Measurements from ENCODE around the gene PLCH1.
"Not testable (repeated sequence)": the region's sequence is repeated elsewhere in the genome, so short reads cannot be mapped to it uniquely, and the experiment has no call there.

The PLCH1 gene

DNA sequence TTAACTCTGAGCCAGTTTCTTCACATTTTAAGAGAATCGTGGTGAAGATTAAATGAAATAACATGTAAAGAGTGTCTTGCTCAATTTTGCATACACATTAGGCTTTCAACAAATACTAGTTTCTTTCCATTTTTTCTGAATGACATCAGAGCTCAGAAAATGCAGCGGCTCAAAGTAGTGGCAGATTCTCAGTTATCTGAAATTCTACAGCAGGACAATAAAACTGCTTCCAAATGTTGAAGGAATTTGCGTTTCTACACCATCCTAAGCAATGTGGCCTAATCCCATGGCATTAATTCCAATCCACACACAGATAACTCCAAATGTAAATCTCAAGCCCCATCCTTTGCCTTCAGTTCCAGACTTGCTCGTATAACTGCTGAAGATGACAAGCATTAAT lies 115.8 kb downstream of the PLCH1 start:
- ATAC-seq, result no peak

DNA sequence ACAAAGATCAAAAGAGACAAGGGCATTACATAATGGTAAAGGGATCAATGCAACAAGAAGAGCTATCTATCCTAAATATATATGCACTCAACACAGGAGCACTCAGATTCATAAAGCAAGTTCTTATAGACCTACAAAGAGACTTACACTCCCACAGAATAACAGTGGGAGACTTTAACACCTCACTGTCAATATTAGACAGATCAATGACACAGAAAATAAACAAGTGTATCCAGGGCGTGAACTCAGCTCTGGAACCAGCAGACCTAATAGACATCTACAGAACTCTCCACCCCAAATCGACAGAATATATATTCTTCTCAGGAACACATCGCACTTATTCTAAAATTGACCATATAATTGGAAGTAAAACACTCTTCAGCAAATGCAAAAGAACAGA lies 122.2 kb downstream of the PLCH1 start:
- ATAC-seq, result not testable (repeated sequence)

More for the DNA sequence above, 115.8 kb downstream of the PLCH1 start:
- TF ChIP-seq ZC3H10 (CRISPR knock-in tag; IDR thresholded peaks at IDR 0.05) (no peak), OSR1 (CRISPR knock-in tag; IDR thresholded peaks at IDR 0.05) (no peak), ZFP3 (CRISPR knock-in tag; IDR thresholded peaks at IDR 0.05) (no peak), RARB (CRISPR knock-in tag; IDR thresholded peaks at IDR 0.05) (no peak)
- TF ChIP-seq, protein P1, sequence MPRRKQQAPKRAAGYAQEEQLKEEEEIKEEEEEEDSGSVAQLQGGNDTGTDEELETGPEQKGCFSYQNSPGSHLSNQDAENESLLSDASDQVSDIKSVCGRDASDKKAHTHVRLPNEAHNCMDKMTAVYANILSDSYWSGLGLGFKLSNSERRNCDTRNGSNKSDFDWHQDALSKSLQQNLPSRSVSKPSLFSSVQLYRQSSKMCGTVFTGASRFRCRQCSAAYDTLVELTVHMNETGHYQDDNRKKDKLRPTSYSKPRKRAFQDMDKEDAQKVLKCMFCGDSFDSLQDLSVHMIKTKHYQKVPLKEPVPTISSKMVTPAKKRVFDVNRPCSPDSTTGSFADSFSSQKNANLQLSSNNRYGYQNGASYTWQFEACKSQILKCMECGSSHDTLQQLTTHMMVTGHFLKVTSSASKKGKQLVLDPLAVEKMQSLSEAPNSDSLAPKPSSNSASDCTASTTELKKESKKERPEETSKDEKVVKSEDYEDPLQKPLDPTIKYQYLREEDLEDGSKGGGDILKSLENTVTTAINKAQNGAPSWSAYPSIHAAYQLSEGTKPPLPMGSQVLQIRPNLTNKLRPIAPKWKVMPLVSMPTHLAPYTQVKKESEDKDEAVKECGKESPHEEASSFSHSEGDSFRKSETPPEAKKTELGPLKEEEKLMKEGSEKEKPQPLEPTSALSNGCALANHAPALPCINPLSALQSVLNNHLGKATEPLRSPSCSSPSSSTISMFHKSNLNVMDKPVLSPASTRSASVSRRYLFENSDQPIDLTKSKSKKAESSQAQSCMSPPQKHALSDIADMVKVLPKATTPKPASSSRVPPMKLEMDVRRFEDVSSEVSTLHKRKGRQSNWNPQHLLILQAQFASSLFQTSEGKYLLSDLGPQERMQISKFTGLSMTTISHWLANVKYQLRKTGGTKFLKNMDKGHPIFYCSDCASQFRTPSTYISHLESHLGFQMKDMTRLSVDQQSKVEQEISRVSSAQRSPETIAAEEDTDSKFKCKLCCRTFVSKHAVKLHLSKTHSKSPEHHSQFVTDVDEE (CRISPR knock-in tag; IDR thresholded peaks at IDR 0.05), result no peak

DNA sequence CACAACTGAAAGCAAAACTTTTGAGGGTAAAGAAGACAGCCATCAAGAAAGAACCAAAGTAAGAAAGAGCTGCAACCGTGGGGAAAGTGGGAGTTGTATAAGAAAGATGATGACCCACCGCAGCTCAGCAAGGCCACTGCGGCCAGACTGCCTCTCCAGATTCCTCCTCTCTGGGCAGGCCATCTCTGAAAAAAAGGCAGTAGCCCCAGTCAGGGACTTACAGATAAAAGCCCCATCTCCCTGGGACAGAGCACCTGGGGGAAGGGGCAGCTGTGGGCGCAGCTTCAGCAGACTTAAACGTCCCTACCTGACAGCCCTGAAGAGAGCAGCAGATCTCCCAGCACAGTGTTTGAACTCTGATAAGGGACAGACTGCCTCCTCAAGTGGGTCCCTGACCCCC lies 124.3 kb downstream of the PLCH1 start:
- not testable (repeated sequence) for ATAC-seq

DNA sequence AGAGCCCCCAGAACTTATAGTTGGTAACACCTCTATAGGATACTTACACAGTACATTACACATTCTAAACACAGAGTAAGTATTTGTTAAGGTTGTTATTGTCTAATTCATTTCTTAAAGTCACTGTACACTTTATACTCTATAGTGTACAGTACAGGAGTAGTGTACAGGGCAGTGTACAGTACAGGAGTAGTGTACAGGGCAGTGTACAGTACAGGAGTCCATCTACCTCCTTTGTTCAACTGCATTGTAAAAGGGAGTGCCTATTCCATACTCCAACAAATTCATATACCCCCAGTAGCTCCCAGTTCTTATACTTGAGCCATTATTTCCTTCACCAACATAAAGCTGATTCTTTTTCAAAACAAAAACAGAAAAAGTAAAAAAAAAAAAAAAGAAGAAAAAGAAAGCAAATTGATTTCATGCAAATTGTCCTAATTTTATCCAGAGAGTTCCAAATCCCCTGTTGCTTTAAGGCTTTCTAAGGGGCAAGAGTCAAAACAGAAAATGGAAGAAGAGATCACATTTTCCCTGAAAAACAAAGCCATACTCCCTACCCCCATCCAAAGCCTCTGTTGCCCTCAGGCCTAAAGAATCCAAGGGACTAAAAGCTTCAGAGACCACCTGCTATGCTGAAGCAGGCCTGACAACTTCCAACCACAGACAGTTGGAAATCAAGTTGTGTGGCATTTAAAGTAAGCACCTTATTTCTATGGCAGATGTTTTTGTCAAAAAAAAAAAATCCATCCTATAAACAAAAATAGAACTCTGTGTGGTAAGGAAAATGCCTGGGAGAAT lies 125.6 kb downstream of the PLCH1 start:
- ATAC-seq, result no peak
- TF ChIP-seq, protein P2, sequence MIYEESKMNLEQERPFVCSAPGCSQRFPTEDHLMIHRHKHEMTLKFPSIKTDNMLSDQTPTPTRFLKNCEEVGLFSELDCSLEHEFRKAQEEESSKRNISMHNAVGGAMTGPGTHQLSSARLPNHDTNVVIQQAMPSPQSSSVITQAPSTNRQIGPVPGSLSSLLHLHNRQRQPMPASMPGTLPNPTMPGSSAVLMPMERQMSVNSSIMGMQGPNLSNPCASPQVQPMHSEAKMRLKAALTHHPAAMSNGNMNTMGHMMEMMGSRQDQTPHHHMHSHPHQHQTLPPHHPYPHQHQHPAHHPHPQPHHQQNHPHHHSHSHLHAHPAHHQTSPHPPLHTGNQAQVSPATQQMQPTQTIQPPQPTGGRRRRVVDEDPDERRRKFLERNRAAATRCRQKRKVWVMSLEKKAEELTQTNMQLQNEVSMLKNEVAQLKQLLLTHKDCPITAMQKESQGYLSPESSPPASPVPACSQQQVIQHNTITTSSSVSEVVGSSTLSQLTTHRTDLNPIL (CRISPR knock-in tag; IDR thresholded peaks at IDR 0.05; ENCODE audit: low read depth), result no peak

DNA sequence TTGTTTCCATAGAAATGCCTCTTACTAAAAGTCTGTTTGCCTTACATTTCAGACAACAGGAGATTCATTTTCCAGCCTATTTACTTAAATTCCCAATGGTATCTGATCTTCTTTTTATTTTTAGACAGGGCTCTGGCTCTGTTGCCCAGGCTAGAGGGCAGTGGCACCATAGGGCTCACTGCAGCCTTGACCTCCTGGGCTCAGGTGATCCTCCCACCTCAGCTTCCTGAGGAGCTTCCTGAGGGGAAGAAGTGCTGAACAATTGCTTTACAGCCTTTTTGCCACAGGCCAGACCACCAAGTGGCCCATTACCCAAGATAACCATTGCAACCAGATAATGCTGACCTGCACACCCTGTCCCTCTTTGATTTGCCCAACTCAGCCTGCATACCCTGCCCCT lies 126.3 kb downstream of the PLCH1 start:
- TF ChIP-seq, protein P1 (CRISPR knock-in tag; IDR thresholded peaks at IDR 0.05), result no peak
- TF ChIP-seq CSDC2 (CRISPR knock-in tag; IDR thresholded peaks at IDR 0.05) (no peak), RARB (CRISPR knock-in tag; IDR thresholded peaks at IDR 0.05) (no peak), GLIS3 (CRISPR knock-in tag; IDR thresholded peaks at IDR 0.05) (no peak), ZFP3 (CRISPR knock-in tag; IDR thresholded peaks at IDR 0.05) (no peak), PPARA (CRISPR knock-in tag; IDR thresholded peaks at IDR 0.05; ENCODE audit: borderline replicate concordance) (no peak), ZFP30 (CRISPR knock-in tag; IDR thresholded peaks at IDR 0.05) (no peak)
- TF ChIP-seq, protein P3, sequence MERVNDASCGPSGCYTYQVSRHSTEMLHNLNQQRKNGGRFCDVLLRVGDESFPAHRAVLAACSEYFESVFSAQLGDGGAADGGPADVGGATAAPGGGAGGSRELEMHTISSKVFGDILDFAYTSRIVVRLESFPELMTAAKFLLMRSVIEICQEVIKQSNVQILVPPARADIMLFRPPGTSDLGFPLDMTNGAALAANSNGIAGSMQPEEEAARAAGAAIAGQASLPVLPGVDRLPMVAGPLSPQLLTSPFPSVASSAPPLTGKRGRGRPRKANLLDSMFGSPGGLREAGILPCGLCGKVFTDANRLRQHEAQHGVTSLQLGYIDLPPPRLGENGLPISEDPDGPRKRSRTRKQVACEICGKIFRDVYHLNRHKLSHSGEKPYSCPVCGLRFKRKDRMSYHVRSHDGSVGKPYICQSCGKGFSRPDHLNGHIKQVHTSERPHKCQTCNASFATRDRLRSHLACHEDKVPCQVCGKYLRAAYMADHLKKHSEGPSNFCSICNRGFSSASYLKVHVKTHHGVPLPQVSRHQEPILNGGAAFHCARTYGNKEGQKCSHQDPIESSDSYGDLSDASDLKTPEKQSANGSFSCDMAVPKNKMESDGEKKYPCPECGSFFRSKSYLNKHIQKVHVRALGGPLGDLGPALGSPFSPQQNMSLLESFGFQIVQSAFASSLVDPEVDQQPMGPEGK (CRISPR knock-in tag; IDR thresholded peaks at IDR 0.05; ENCODE audit: borderline replicate concordance), result no peak
- no peak for ATAC-seq

DNA sequence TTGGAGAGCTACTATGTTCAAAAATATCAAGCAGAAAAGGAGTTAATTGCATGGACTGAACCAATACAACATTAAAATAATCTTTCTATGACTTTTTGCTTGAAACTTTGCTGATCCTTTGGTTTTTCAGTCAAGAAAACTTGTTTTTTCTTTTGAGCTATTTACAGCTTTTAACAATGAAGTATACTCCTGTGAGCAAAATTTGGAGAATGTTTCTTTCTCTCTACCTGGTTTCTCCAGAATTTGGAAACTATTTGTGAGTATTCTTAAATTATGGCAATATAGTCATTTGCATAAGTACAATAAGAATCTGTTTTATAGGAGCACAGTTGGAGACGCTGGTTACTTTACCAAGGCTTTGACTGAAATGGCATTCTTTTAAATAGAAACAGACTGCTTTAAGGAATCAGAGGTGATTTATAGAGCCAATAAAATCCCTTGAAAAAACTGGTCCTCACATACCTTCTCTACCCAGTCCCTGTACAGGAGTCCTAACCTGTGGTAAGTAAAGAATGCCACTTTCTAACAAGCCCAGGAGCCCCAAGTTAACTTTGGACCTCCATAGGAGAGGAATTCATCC lies 127.4 kb downstream of the PLCH1 start:
- no peak for ATAC-seq
- TF ChIP-seq SNAI2 (CRISPR knock-in tag; IDR thresholded peaks at IDR 0.05) (no peak), OSR1 (CRISPR knock-in tag; IDR thresholded peaks at IDR 0.05) (no peak), ZNF8 (CRISPR knock-in tag; IDR thresholded peaks at IDR 0.05) (no peak), CSDC2 (CRISPR knock-in tag; IDR thresholded peaks at IDR 0.05) (no peak), ZFP30 (CRISPR knock-in tag; IDR thresholded peaks at IDR 0.05) (no peak), RARB (CRISPR knock-in tag; IDR thresholded peaks at IDR 0.05) (no peak), ARNTL (CRISPR knock-in tag; IDR thresholded peaks at IDR 0.05; ENCODE audit: borderline replicate concordance, low read depth) (no peak), GLIS3 (CRISPR knock-in tag; IDR thresholded peaks at IDR 0.05) (no peak)
- TF ChIP-seq, protein P1 (CRISPR knock-in tag; IDR thresholded peaks at IDR 0.05), result no peak
- TF ChIP-seq, protein P4, sequence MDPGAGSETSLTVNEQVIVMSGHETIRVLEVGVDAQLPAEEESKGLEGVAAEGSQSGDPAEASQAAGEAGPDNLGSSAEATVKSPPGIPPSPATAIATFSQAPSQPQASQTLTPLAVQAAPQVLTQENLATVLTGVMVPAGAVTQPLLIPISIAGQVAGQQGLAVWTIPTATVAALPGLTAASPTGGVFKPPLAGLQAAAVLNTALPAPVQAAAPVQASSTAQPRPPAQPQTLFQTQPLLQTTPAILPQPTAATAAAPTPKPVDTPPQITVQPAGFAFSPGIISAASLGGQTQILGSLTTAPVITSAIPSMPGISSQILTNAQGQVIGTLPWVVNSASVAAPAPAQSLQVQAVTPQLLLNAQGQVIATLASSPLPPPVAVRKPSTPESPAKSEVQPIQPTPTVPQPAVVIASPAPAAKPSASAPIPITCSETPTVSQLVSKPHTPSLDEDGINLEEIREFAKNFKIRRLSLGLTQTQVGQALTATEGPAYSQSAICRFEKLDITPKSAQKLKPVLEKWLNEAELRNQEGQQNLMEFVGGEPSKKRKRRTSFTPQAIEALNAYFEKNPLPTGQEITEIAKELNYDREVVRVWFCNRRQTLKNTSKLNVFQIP (CRISPR knock-in tag; IDR thresholded peaks at IDR 0.05; ENCODE audit: borderline replicate concordance, low read depth), result no peak
